Activated T-helper 1 cell treated with Interleukin-2 at 50 U/mL for 16 hours (primary cell): ENCODE measurements around the gene AIMP2.
A peak's percentile ranks its signal among the peaks of the same experiment; 100 is the strongest.
"Not testable (repeated sequence)": the region's sequence is repeated elsewhere in the genome, so short reads cannot be mapped to it uniquely, and the experiment has no call there.

ENCODE experiments used
- DNase-seq: peaks from one replicate; pipeline ENCODE4 v3.0.0-alpha.2; 2020; ENCODE audit warnings: low read depth

The AIMP2 gene

GRCh38 chr7:6026011-6026819 lies 17.1 kb downstream of the AIMP2 start:
- DNase-seq: peak; percentile 48

- no peak for DNase-seq
Measured at GRCh38 chr7:6026820-6027311, 17.8 kb downstream of the AIMP2 start.

GRCh38 chr7:6027806-6028365 lies 18.8 kb downstream of the AIMP2 start:
- DNase-seq: no peak

- DNase-seq: no peak
Measured at GRCh38 chr7:6028563-6028962, 19.5 kb downstream of the AIMP2 start.

- no peak for DNase-seq
Measured at GRCh38 chr7:6030988-6031387, 21.9 kb downstream of the AIMP2 start, which contains the start of gene ANKRD61. Gene ANKRD61, plus strand, starts transcription at chr7:6031376. Its CDS starts 0 bp downstream, at chr7:6031376.

- DNase-seq: no peak
Measured at GRCh38 chr7:6031567-6031966, 22.5 kb downstream of the AIMP2 start.

- no peak for DNase-seq
Measured at GRCh38 chr7:6032167-6032566, 23.1 kb downstream of the AIMP2 start.

GRCh38 chr7:6032641-6033040 lies 23.6 kb downstream of the AIMP2 start:
- no peak for DNase-seq

GRCh38 chr7:6035165-6035564 lies 26.1 kb downstream of the AIMP2 start:
- no peak for DNase-seq

- no peak for DNase-seq
Measured at GRCh38 chr7:6035686-6036085, 26.6 kb downstream of the AIMP2 start.

- DNase-seq: no peak
Measured at GRCh38 chr7:6049780-6050179, 40.7 kb downstream of the AIMP2 start.

GRCh38 chr7:6051185-6051584 lies 42.1 kb downstream of the AIMP2 start:
- not testable (repeated sequence) for DNase-seq

GRCh38 chr7:6056616-6057015 lies 47.5 kb downstream of the AIMP2 start:
- no peak for DNase-seq

GRCh38 chr7:6057316-6058129 lies 48.5 kb downstream of the AIMP2 start:
- DNase-seq: no peak

GRCh38 chr7:6059941-6060340 lies 50.9 kb downstream of the AIMP2 start:
- DNase-seq: not testable (repeated sequence)

GRCh38 chr7:6071406-6071805 lies 62.3 kb downstream of the AIMP2 start:
- no peak for DNase-seq
